ENCODE measurements around the gene BRINP1. TPM values are rescaled to one million over a fixed set of nuclear protein-coding genes. Genes with fewer than 3 reads are reported as not detected.

BRINP1 gene
- total and polyA plus RNA-seq, 10 of the 15 experiments (the other 5 are each of a cell fraction or from before 2014, with no cell fraction given) = not detected

DNA sequence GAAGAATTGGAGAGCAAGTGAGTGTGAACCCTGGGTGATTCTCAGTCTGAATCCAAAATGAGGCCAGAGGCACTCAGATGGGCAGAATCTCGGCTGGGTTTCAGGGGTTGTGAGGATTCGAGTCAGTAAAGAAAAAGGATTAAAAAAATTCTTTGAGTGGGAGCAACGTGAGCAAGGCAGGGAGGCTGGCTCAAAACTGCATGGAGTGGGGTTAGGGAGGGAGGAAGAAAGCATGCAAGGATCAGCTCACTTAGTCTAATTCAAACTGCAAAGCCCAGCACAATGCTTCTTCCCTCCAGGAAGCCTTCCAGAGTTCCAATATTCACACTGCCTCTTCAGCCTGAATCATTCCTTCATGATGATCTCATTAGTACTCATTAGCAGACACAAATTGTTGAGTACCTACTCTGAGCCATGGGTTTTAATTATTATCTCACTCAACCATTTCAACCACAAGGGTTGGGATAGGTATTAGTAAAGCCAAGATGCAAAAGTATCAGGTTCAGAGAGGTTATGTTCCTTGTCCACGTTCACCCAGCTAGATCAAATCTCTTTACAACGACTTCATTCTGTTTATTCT is 95.8 kb downstream of the BRINP1 start:
- POLR2A ChIA-PET = no interaction called here
- no TSS peak for BruUV-seq (replicated peaks)
- Histone ChIP-seq H3K27ac (ENCODE audit: control insufficient read depth, insufficient read depth) (no peak overlapping the region), H3K9ac (ENCODE audit: control insufficient read depth, insufficient read depth, low read length) (no peak overlapping the region), H3K4me1 (ENCODE audit: control insufficient read depth, insufficient read depth, low read length) (no peaks in the 10 kb centered on the region), H3K4me3 (no peak overlapping the region), H3K36me3 (ENCODE audit: control insufficient read depth in 2 of 2, insufficient read depth in 2 of 2, low read length in 1 of 2) (no peaks in the 10 kb centered on the region), H3K27me3 (replicated peaks in 1 of 2; ENCODE audit: control insufficient read depth in 2 of 2, insufficient read depth in 2 of 2, low read length in 1 of 2) (no peaks in the 10 kb centered on the region; a peak in 1 of 4 replicates), H3K4me2 (ENCODE audit: control insufficient read depth, insufficient read depth) (no peak overlapping the region), H3K79me2 (ENCODE audit: control insufficient read depth, insufficient read depth, low read length) (no peaks in the 10 kb centered on the region), H4K20me1 (ENCODE audit: control insufficient read depth, insufficient read depth) (no peaks in the 10 kb centered on the region), H3K9me3 (replicated peaks; ENCODE audit: control insufficient read depth, insufficient read depth, low read length) (no peaks in the 10 kb centered on the region), H2AFZ (ENCODE audit: control insufficient read depth, low read depth, low read length) (no peak overlapping the region)
- FAIRE-seq = no peak
- TF ChIP-seq CHD2 (IDR thresholded peaks at IDR 0.05; ENCODE audit: borderline replicate concordance, low read depth, low read length) (no peak), EED (IDR thresholded peaks at IDR 0.05; ENCODE audit: low read depth) (no peak)
- SMC1A ChIA-PET (ENCODE audit: uncharacterized antibody, unreplicated experiment) = no interaction called here
- DNase-seq (ENCODE audit: low read depth, low spot score) = no peak
- ATAC-seq = no peak
- WGBS (ENCODE audit: insufficient coverage, insufficient replicate concordance, low lambda C conversion rate, missing lambda C conversion rate) = 0% methylated on average over 5 of the region's 5 CpGs
- CTCF ChIA-PET = no interaction called here
- intact Hi-C loops (cut with micrococcal nuclease; ENCODE audit: unreplicated experiment) (no loop called here), in situ Hi-C loops (cut with MboI) (no loop called here)
- RAD21 ChIA-PET (ENCODE audit: unreplicated experiment) = no interaction called here

DNA sequence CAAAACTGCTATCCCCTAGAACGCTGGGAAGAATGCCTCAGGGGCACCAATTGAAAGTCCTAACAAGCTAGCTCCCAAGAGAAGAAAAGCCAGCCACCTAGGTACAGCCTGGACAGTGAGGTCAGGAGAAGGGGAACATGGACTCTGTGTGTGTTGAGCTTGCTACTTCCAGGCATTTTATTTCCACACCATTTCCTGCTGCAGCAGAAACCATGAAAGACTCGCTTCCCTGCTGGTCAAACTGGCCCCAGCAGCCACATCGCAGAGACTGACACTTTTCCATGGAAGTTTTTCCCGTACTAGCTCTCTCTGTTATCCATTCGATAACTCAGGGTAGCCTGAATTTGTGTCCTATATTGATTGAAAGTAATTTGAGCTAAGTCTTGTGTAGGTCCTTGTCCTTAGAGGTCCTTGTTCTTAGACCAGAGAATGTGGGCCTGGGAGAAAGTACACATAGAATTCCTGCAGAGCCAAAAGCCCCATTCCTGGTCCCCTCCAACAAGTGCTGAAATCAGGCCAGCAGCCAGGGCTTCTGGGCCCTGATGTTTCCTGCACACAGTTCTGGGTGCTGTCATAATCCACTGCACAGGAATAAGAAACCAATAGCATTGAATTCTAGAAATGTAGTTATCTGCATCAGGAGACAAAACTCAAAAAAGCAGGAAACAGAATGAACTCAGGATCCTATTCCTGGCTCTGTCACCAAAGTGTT is 96.6 kb downstream of the BRINP1 start:
- POLR2A ChIA-PET = no interaction called here
- DNase-seq (ENCODE audit: low read depth, low spot score) = no peak
- H3K36me3 ChIP-seq (ENCODE audit: control insufficient read depth in 2 of 2, insufficient read depth in 2 of 2, low read length in 1 of 2) = no peaks in the 10 kb centered on the region
- no peaks in the 10 kb centered on the region for H3K9me3 ChIP-seq (replicated peaks; ENCODE audit: control insufficient read depth, insufficient read depth, low read length)
- ATAC-seq = no peak
- no peak overlapping the region for H3K9ac ChIP-seq (ENCODE audit: control insufficient read depth, insufficient read depth, low read length)
- RAD21 ChIA-PET (ENCODE audit: unreplicated experiment) = no interaction called here
- CTCF ChIA-PET = interaction anchor here (0.7 kb wide), 1 partner anchor 10 kb away, joined by 4 read pairs; no protein-coding TSS in a partner anchor
- no TSS peak for BruUV-seq (replicated peaks)
- SMC1A ChIA-PET (ENCODE audit: uncharacterized antibody, unreplicated experiment) = no interaction called here
- no peak overlapping the region for H3K27ac ChIP-seq (ENCODE audit: control insufficient read depth, insufficient read depth)
- no peaks in the 10 kb centered on the region for H4K20me1 ChIP-seq (ENCODE audit: control insufficient read depth, insufficient read depth)
- in situ Hi-C loops (cut with MboI) (no loop called here), intact Hi-C loops (cut with micrococcal nuclease; ENCODE audit: unreplicated experiment) (no loop called here)
- no peak overlapping the region for H3K4me3 ChIP-seq
- no peaks in the 10 kb centered on the region for H3K4me1 ChIP-seq (ENCODE audit: control insufficient read depth, insufficient read depth, low read length)
- H2AFZ ChIP-seq (ENCODE audit: control insufficient read depth, low read depth, low read length) = no peak overlapping the region
- WGBS (ENCODE audit: insufficient coverage, insufficient replicate concordance, low lambda C conversion rate, missing lambda C conversion rate) = 20% methylated on average over 5 of the region's 5 CpGs
- no peak for FAIRE-seq
- H3K27me3 ChIP-seq (replicated peaks in 1 of 2; ENCODE audit: control insufficient read depth in 2 of 2, insufficient read depth in 2 of 2, low read length in 1 of 2) = no peaks in the 10 kb centered on the region; a peak in 1 of 4 replicates
- no peaks in the 10 kb centered on the region for H3K79me2 ChIP-seq (ENCODE audit: control insufficient read depth, insufficient read depth, low read length)
- H3K4me2 ChIP-seq (ENCODE audit: control insufficient read depth, insufficient read depth) = no peak overlapping the region
- no peak for TF ChIP-seq MEF2A (IDR thresholded peaks at IDR 0.05; ENCODE audit: insufficient read depth, low read depth, low read length)
- no peak for TF ChIP-seq ZNF207 (IDR thresholded peaks at IDR 0.05; ENCODE audit: borderline replicate concordance)
- no peak for TF ChIP-seq LARP7 (IDR thresholded peaks at IDR 0.05)
- TF ChIP-seq, protein P1, sequence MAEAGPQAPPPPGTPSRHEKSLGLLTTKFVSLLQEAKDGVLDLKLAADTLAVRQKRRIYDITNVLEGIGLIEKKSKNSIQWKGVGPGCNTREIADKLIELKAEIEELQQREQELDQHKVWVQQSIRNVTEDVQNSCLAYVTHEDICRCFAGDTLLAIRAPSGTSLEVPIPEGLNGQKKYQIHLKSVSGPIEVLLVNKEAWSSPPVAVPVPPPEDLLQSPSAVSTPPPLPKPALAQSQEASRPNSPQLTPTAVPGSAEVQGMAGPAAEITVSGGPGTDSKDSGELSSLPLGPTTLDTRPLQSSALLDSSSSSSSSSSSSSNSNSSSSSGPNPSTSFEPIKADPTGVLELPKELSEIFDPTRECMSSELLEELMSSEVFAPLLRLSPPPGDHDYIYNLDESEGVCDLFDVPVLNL (IDR thresholded peaks at IDR 0.05; ENCODE audit: low read depth, low read length) = no peak
- TF ChIP-seq, protein P2, sequence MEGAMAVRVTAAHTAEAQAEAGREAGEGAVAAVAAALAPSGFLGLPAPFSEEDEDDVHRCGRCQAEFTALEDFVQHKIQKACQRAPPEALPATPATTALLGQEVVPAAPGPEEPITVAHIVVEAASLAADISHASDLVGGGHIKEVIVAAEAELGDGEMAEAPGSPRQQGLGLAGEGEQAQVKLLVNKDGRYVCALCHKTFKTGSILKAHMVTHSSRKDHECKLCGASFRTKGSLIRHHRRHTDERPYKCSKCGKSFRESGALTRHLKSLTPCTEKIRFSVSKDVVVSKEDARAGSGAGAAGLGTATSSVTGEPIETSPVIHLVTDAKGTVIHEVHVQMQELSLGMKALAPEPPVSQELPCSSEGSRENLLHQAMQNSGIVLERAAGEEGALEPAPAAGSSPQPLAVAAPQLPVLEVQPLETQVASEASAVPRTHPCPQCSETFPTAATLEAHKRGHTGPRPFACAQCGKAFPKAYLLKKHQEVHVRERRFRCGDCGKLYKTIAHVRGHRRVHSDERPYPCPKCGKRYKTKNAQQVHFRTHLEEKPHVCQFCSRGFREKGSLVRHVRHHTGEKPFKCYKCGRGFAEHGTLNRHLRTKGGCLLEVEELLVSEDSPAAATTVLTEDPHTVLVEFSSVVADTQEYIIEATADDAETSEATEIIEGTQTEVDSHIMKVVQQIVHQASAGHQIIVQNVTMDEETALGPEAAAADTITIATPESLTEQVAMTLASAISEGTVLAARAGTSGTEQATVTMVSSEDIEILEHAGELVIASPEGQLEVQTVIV (IDR thresholded peaks at IDR 0.05; ENCODE audit: borderline replicate concordance, partially characterized antibody) = no peak
- TF ChIP-seq, protein P3, sequence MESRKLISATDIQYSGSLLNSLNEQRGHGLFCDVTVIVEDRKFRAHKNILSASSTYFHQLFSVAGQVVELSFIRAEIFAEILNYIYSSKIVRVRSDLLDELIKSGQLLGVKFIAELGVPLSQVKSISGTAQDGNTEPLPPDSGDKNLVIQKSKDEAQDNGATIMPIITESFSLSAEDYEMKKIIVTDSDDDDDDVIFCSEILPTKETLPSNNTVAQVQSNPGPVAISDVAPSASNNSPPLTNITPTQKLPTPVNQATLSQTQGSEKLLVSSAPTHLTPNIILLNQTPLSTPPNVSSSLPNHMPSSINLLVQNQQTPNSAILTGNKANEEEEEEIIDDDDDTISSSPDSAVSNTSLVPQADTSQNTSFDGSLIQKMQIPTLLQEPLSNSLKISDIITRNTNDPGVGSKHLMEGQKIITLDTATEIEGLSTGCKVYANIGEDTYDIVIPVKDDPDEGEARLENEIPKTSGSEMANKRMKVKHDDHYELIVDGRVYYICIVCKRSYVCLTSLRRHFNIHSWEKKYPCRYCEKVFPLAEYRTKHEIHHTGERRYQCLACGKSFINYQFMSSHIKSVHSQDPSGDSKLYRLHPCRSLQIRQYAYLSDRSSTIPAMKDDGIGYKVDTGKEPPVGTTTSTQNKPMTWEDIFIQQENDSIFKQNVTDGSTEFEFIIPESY (IDR thresholded peaks at IDR 0.05) = no peak
- no peak for TF ChIP-seq CEBPB (IDR thresholded peaks at IDR 0.05; ENCODE audit: borderline replicate concordance in 1 of 2, low read depth in 2 of 2, low read length in 2 of 2)

Data from GM12878 (cell line).